NCI-H2196 treated with DMSO at 0.1 percent for 48 hours (cell line): ENCODE measurements around the gene PDCD5.

Source experiments
- DNase-seq: peaks from one replicate; lab custom pipeline; 2025; ENCODE audit not compliant: unreplicated experiment; lab: John Stamatoyannopoulos, UW

The PDCD5 gene

GRCh38 chr19:32630338-32630737 is 49.3 kb downstream of the PDCD5 start:
- DNase-seq = no peak

- DNase-seq = no peak
Observed at GRCh38 chr19:32631381-32631780, 50.4 kb downstream of the PDCD5 start.
